Right cardiac atrium (tissue), 5 donors: Measurements from ENCODE around the gene WDFY3. TPM values are rescaled to one million over a fixed set of nuclear protein-coding genes. Genes with fewer than 3 reads are reported as not detected.

Experiments used
- ATAC-seq, 2 donors: fragments of 200-7000 bp; cut with Tn5 transposase; one replicate each; pipeline versions ENCODE4 v1.8.0 to v1.9.1; 2020; ENCODE audit warnings: moderate library complexity in 2 of 2, mild to moderate bottlenecking in 1 of 2
- DNase-seq, 3 donors: peaks; one replicate each; pipeline ENCODE4 v3.0.0-alpha.2; 2020
- H3K27ac ChIP-seq: one replicate; pipeline ENCODE4 v1.5.1; 2013; ENCODE audit warnings: mild to moderate bottlenecking, low read length, control low read depth, moderate library complexity
- H3K27me3 ChIP-seq: one replicate; pipeline ENCODE4 v1.6.1; 2013; ENCODE audit not compliant: control insufficient read depth, insufficient read depth
- H3K4me1 ChIP-seq: one replicate; pipeline ENCODE4 v1.6.1; 2013; ENCODE audit warnings: low read length; ENCODE audit not compliant: control insufficient read depth, insufficient read depth
- H3K4me3 ChIP-seq: one replicate; pipeline ENCODE4 v1.5.1; 2013; ENCODE audit warnings: low read length, control low read depth
- H3K9me3 ChIP-seq: one replicate; pipeline ENCODE4 v1.6.1; 2013; ENCODE audit warnings: low read length; ENCODE audit not compliant: control insufficient read depth
- whole genome bisulfite sequencing: extraction: QIAGEN DNeasy Blood & Tissue Kit; methylation state at CpG from one replicate; pipeline ENCODE4 v1.1.7; 2013; 5-methylcytosine and 5-hydroxymethylcytosine counted together
- intact Hi-C, 4 donors: fragments of 100-400 bp; cut with DNase I; formaldehyde crosslinking; loops; one replicate each; pipeline versions ENCODE4 v1.11.0 to v1.14.0; 2022 to 2023
- polyA plus RNA-seq: library from polyadenylated mRNA; stranded (reverse); fragments of 200-250 nt; gene quantifications from one replicate; pipeline ENCODE4 v1.2.3, GENCODE V29; 2013
- total RNA-seq, 4 donors: library from RNA; stranded (reverse); fragmentation: NEBNext Ultra II Directional; extraction: Animal tissue kit (Norgen Biotek cat#: 25700); gene quantifications; one replicate each; pipeline ENCODE4 v1.2.1, GENCODE V29; 2021
- donor health status: healthy with polysubstance abuse.
- donor health status: DM: no; HTN: yes; CAD: no.
- donor health status: DM: no; HTN: no; CAD: no.
- donor health status: DM: no; HTN: yes; CAD: no; lungs with severe emphysema.
- donor health status: DM: yes; HTN: yes; CAD: no.

Gene WDFY3
- total and polyA plus RNA-seq, 5 donors, result 6.7 to 50.2 (median 46.5) TPM

GRCh38 chr4:84738622-84739021, 227.9 kb downstream of the WDFY3 start:
- intact Hi-C loops, result no loop called here
- H3K9me3 ChIP-seq, result no peaks in the 10 kb centered on the region
- H3K27me3 ChIP-seq, result no peaks in the 10 kb centered on the region
- H3K4me3 ChIP-seq, result no peak overlapping the region
- no peaks in the 10 kb centered on the region for H3K4me1 ChIP-seq
- DNase-seq (no peak), ATAC-seq (no peak)
- no peak overlapping the region for H3K27ac ChIP-seq

- Histone ChIP-seq H3K4me3 (no peak overlapping the region), H3K9me3 (no peaks in the 10 kb centered on the region), H3K27me3 (no peaks in the 10 kb centered on the region), H3K27ac (no peak overlapping the region), H3K4me1 (no peaks in the 10 kb centered on the region)
- no peak for ATAC-seq
- intact Hi-C loops, result no loop called here
- no peak for DNase-seq
- WGBS, result 78% methylated on average over 3 of the region's 3 CpGs
Measured at GRCh38 chr4:84737656-84738055, 228.8 kb downstream of the WDFY3 start.

GRCh38 chr4:84734037-84734436, 232.5 kb downstream of the WDFY3 start:
- Histone ChIP-seq H3K27ac (no peak overlapping the region), H3K9me3 (no peaks in the 10 kb centered on the region), H3K4me3 (no peak overlapping the region), H3K4me1 (no peaks in the 10 kb centered on the region), H3K27me3 (no peaks in the 10 kb centered on the region)
- ATAC-seq, result peak in 1 of 2 donors; percentile 47
- intact Hi-C loops, result no loop called here
- no peak for DNase-seq

- WGBS, result 70% methylated on average over 13 of the region's 13 CpGs
- Histone ChIP-seq H3K27me3 (no peaks in the 10 kb centered on the region), H3K9me3 (no peaks in the 10 kb centered on the region), H3K4me3 (no peak overlapping the region), H3K27ac (no peak overlapping the region), H3K4me1 (no peaks in the 10 kb centered on the region)
- peak; percentile 48 to 74 (median 71) for DNase-seq
- intact Hi-C loops, result no loop called here
- peak; percentile 98 to 99 for ATAC-seq
Measured at GRCh38 chr4:84733343-84734033, 233.0 kb downstream of the WDFY3 start.

- H3K4me1 ChIP-seq, result no peaks in the 10 kb centered on the region
- intact Hi-C loops, result no loop called here
- no peak overlapping the region for H3K4me3 ChIP-seq
- no peaks in the 10 kb centered on the region for H3K9me3 ChIP-seq
- ATAC-seq (no peak), DNase-seq (no peak)
- H3K27me3 ChIP-seq, result no peaks in the 10 kb centered on the region
- H3K27ac ChIP-seq, result no peak overlapping the region
Measured at GRCh38 chr4:84730375-84730774, 236.1 kb downstream of the WDFY3 start.

- H3K9me3 ChIP-seq, result no peaks in the 10 kb centered on the region
- H3K27ac ChIP-seq, result no peak overlapping the region
- H3K4me3 ChIP-seq, result no peak overlapping the region
- no peaks in the 10 kb centered on the region for H3K4me1 ChIP-seq
- 77% methylated on average over 1 of the region's 1 CpG for WGBS
- no peaks in the 10 kb centered on the region for H3K27me3 ChIP-seq
- intact Hi-C loops, result no loop called here
- no peak for ATAC-seq
- DNase-seq, result no peak
Measured at GRCh38 chr4:84727491-84727890, 239.0 kb downstream of the WDFY3 start.

GRCh38 chr4:84726356-84726755, 240.1 kb downstream of the WDFY3 start:
- Histone ChIP-seq H3K4me3 (no peak overlapping the region), H3K4me1 (no peaks in the 10 kb centered on the region), H3K9me3 (no peaks in the 10 kb centered on the region), H3K27me3 (no peaks in the 10 kb centered on the region), H3K27ac (no peak overlapping the region)
- ATAC-seq, result no peak
- WGBS, result 89% methylated on average over 2 of the region's 2 CpGs
- DNase-seq, result no peak
- intact Hi-C loops, result no loop called here

- Histone ChIP-seq H3K4me1 (no peaks in the 10 kb centered on the region), H3K9me3 (no peaks in the 10 kb centered on the region), H3K27ac (no peak overlapping the region), H3K4me3 (no peak overlapping the region), H3K27me3 (no peaks in the 10 kb centered on the region)
- intact Hi-C loops, result no loop called here
- WGBS, result 84% methylated on average over 1 of the region's 1 CpG
- ATAC-seq, result no peak
- no peak for DNase-seq
Measured at GRCh38 chr4:84722720-84723119, 243.8 kb downstream of the WDFY3 start.

- intact Hi-C loops, result no loop called here
Measured at GRCh38 chr4:84719115-84719514, 247.4 kb downstream of the WDFY3 start.

GRCh38 chr4:84718699-84719098, 247.8 kb downstream of the WDFY3 start:
- DNase-seq, result no peak
- H3K27ac ChIP-seq, result no peak overlapping the region
- 54% methylated on average over 2 of the region's 2 CpGs for WGBS

More at GRCh38 chr4:84719115-84719514, 247.4 kb downstream of the WDFY3 start:
- DNase-seq (no peak), ATAC-seq (peak in 1 of 2 donors; percentile 47)
- Histone ChIP-seq H3K4me1 (no peaks in the 10 kb centered on the region), H3K27ac (no peak overlapping the region), H3K4me3 (no peak overlapping the region), H3K27me3 (no peaks in the 10 kb centered on the region), H3K9me3 (no peaks in the 10 kb centered on the region)

GRCh38 chr4:84710548-84710947, 255.9 kb downstream of the WDFY3 start:
- Histone ChIP-seq H3K9me3 (no peaks in the 10 kb centered on the region), H3K4me3 (no peak overlapping the region), H3K4me1 (no peaks in the 10 kb centered on the region), H3K27ac (no peak overlapping the region), H3K27me3 (no peaks in the 10 kb centered on the region)
- 89% methylated on average over 3 of the region's 3 CpGs for WGBS
- intact Hi-C loops, result no loop called here
- ATAC-seq (no peak), DNase-seq (no peak)

More at GRCh38 chr4:84718699-84719098, 247.8 kb downstream of the WDFY3 start:
- Histone ChIP-seq H3K4me3 (no peak overlapping the region), H3K27me3 (no peaks in the 10 kb centered on the region), H3K4me1 (no peaks in the 10 kb centered on the region), H3K9me3 (no peaks in the 10 kb centered on the region)
- intact Hi-C loops, result no loop called here
- peak; percentile 41 to 57 for ATAC-seq
